Sigmoid colon (tissue), 7 donors: Measurements from ENCODE around the gene ATP2B3. TPM values are rescaled to one million over a fixed set of nuclear protein-coding genes. Genes with fewer than 3 reads are reported as not detected.

ENCODE experiments used
- DNase-seq: peaks from one replicate; pipeline ENCODE4 v3.0.0-alpha.2; 2019
- H3K27ac ChIP-seq, 4 donors: fragments of 200-600 bp; sonication (generic); one replicate each; pipeline ENCODE4 v1.5.1; 2016 to 2019; ENCODE audit warnings: mild to moderate bottlenecking in 1 of 4
- H3K27me3 ChIP-seq, 3 donors: fragments of 200-600 bp; sonication (generic); one replicate each; pipeline ENCODE4 v1.5.1; 2019; ENCODE audit warnings: mild to moderate bottlenecking in 1 of 3
- H3K36me3 ChIP-seq, 4 donors: fragments of 200-600 bp; sonication (generic); one replicate each; pipeline ENCODE4 v1.5.1; 2016 to 2019
- H3K4me1 ChIP-seq, 4 donors: fragments of 200-600 bp; sonication (generic); one replicate each; pipeline ENCODE4 v1.5.1; 2017 to 2019
- H3K4me3 ChIP-seq, 4 donors: fragments of 200-600 bp; sonication (generic); one replicate each; pipeline ENCODE4 v1.5.1; 2017 to 2019; ENCODE audit warnings: mild to moderate bottlenecking in 2 of 4, moderate library complexity in 1 of 4
- H3K9me3 ChIP-seq, 4 donors: fragments of 200-600 bp in 3 of 4; sonication (generic) in 3 of 4; one replicate each; pipeline versions ENCODE4 v1.5.1 to v1.6.1; 2013 to 2019
- EP300 ChIP-seq, 4 donors: sonication (generic); formaldehyde crosslinking; IDR thresholded peaks; one replicate each; pipeline ENCODE4 v1.6.1; 2017; ENCODE audit warnings: antibody characterized with exemption in 4 of 4
- POLR2A ChIP-seq, 2 donors: fragments of 450-650 bp; IDR thresholded peaks; one replicate each; pipeline ENCODE4 v1.6.1; 2016; ENCODE audit warnings: antibody characterized with exemption in 2 of 2, mild to moderate bottlenecking in 2 of 2, moderate library complexity in 2 of 2
- POLR2AphosphoS5 ChIP-seq, 4 donors: sonication (generic); formaldehyde crosslinking; IDR thresholded peaks; one replicate each; pipeline ENCODE4 v1.6.1; 2017; ENCODE audit warnings: antibody characterized with exemption in 4 of 4
- WGBS, 2 donors: extraction: QIAGEN DNeasy Blood & Tissue Kit; methylation state at CpG; one replicate each; pipeline ENCODE4 v1.1.7; 2013; 5-methylcytosine and 5-hydroxymethylcytosine counted together
- intact Hi-C: fragments of 100-400 bp; cut with DNase I; formaldehyde crosslinking; loops from one replicate; pipeline ENCODE4 v1.15.1; 2023
- polyA plus RNA-seq, 3 donors: library from polyadenylated mRNA; stranded (reverse); fragments of 200-250 nt; gene quantifications; one replicate each; pipeline ENCODE4 v1.2.3, GENCODE V29; 2013
- total RNA-seq, 4 donors: library from RNA; depleted of rRNA; stranded (reverse); fragments of >200 nt; gene quantifications; one replicate each; pipeline ENCODE4 v1.1.0, GENCODE V29; 2016
- TF ChIP-seq, protein P1 (sequence below), 4 experiments: fragments of 450-650 bp in 3 of 4; fragments of 200-600 bp in 1 of 4; IDR thresholded peaks; one replicate each; pipeline ENCODE4 v1.5.1; 2016 to 2019; ENCODE audit warnings: antibody characterized with exemption in 4 of 4, mild to moderate bottlenecking in 3 of 4, moderate library complexity in 2 of 4
- donor health status: healthy with polysubstance abuse.
- donor health status: Bipolar disorder and iron deficiency.
- donor health status: healthy.

The ATP2B3 gene
- total and polyA plus RNA-seq, 7 donors: under 0.01 to 0.95 (median 0.26) TPM; not detected in 2

DNA sequence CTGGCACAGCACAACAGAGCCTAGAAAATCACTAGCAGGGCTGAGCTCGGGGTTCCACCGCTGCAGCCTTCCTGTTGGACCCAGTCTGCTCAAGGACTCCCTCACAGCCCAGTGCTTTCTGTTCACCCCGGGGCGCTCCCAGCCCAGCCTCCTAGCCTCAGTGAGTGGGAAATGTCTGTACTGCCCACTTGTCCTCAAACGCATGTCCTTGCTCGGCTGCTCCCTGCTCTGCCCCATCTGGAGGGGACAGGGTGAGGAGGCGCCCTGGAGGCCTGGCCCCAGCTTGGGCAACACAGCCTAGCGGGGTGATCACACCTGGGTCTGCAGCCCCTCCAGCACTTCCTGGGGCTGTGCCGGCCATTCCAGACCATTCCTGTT lies 93.4 kb downstream of the ATP2B3 start:
- Histone ChIP-seq H3K4me3 (peak overlapping the region in 2 of 4 donors; percentile 49 to 53), H3K27me3 (peaks cover 0 to 3% (median 0%) of the 10 kb centered on the region in 3 donors), H3K9me3 (no peaks in the 10 kb centered on the region), H3K36me3 (no peaks in the 10 kb centered on the region), H3K4me1 (peaks cover 0 to 13% (median 2%) of the 10 kb centered on the region in 4 donors), H3K27ac (no peak overlapping the region)
- TF ChIP-seq POLR2AphosphoS5 (IDR thresholded peaks at IDR 0.05) (no peak), POLR2A (IDR thresholded peaks at IDR 0.05) (no peak), EP300 (IDR thresholded peaks at IDR 0.05) (no peak)
- TF ChIP-seq, protein P1, sequence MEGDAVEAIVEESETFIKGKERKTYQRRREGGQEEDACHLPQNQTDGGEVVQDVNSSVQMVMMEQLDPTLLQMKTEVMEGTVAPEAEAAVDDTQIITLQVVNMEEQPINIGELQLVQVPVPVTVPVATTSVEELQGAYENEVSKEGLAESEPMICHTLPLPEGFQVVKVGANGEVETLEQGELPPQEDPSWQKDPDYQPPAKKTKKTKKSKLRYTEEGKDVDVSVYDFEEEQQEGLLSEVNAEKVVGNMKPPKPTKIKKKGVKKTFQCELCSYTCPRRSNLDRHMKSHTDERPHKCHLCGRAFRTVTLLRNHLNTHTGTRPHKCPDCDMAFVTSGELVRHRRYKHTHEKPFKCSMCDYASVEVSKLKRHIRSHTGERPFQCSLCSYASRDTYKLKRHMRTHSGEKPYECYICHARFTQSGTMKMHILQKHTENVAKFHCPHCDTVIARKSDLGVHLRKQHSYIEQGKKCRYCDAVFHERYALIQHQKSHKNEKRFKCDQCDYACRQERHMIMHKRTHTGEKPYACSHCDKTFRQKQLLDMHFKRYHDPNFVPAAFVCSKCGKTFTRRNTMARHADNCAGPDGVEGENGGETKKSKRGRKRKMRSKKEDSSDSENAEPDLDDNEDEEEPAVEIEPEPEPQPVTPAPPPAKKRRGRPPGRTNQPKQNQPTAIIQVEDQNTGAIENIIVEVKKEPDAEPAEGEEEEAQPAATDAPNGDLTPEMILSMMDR (IDR thresholded peaks at IDR 0.05): no peak
- intact Hi-C loops: loop anchor here (1.0 to 5.0 kb wide), 2 partner anchors 57 to 96 kb away; no protein-coding TSS in a partner anchor
- DNase-seq: no peak
- 77 to 84% methylated on average over 9 of the region's 9 CpGs for WGBS, 2 donors

- DNase-seq: no peak
- 62 to 81% methylated on average over 14 of the region's 14 CpGs for WGBS, 2 donors
- intact Hi-C loops: loop anchor here (5.0 kb wide), 1 partner anchor 96 kb away; no protein-coding TSS in a partner anchor
These were observed 94.1 kb downstream of the ATP2B3 start for GRCh38 chrX:153611298-153612095.

GRCh38 chrX:153612413-153612812 lies 95.0 kb downstream of the ATP2B3 start:
- intact Hi-C loops: loop anchor here (5.0 kb wide), 1 partner anchor 95 kb away; no protein-coding TSS in a partner anchor
- TF ChIP-seq, protein P1 (IDR thresholded peaks at IDR 0.05): no peak
- no peak for TF ChIP-seq EP300 (IDR thresholded peaks at IDR 0.05)
- no peak for TF ChIP-seq POLR2AphosphoS5 (IDR thresholded peaks at IDR 0.05)
- TF ChIP-seq POLR2A (IDR thresholded peaks at IDR 0.05): no peak
- no peak overlapping the region for H3K4me3 ChIP-seq
- H3K27me3 ChIP-seq: peaks cover 0 to 3% (median 0%) of the 10 kb centered on the region in 3 donors
- DNase-seq: no peak
- WGBS, 2 donors: 81 to 89% methylated on average over 10 of the region's 10 CpGs
- peaks cover 0 to 13% (median 2%) of the 10 kb centered on the region in 4 donors for H3K4me1 ChIP-seq
- no peak overlapping the region for H3K27ac ChIP-seq
- H3K9me3 ChIP-seq: no peaks in the 10 kb centered on the region
- H3K36me3 ChIP-seq: no peaks in the 10 kb centered on the region

More at GRCh38 chrX:153611298-153612095, 94.1 kb downstream of the ATP2B3 start:
- H3K9me3 ChIP-seq: no peaks in the 10 kb centered on the region
- no peak for TF ChIP-seq EP300 (IDR thresholded peaks at IDR 0.05)
- TF ChIP-seq POLR2AphosphoS5 (IDR thresholded peaks at IDR 0.05): no peak
- no peak for TF ChIP-seq POLR2A (IDR thresholded peaks at IDR 0.05)
- TF ChIP-seq, protein P1 (IDR thresholded peaks at IDR 0.05): no peak
- no peak overlapping the region for H3K4me3 ChIP-seq
- no peaks in the 10 kb centered on the region for H3K36me3 ChIP-seq
- peaks cover 0 to 3% (median 0%) of the 10 kb centered on the region in 3 donors for H3K27me3 ChIP-seq
- peaks cover 0 to 13% (median 2%) of the 10 kb centered on the region in 4 donors for H3K4me1 ChIP-seq
- H3K27ac ChIP-seq: no peak overlapping the region

DNA sequence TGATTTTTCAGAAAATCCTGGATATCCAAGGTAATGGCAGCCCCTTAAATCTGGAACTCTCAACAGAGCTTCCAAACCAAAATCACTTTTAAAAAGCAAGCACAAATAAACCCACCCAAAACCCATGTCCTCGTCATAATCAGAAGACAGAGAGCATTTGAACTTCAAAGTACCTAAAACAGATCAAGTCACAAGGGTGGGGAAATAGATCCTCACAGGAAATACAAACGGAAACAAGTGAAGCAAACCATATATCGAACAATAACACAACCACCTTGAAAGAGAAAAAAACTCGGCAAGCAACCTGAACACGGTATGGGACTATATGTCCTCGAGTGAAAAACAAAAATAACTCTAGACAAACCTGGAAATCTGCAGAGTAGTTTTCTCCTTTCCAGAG lies 97.4 kb downstream of the ATP2B3 start:
- intact Hi-C loops: loop anchor here (5.0 kb wide), 1 partner anchor 92 kb away; no protein-coding TSS in a partner anchor
- H3K27me3 ChIP-seq: peaks cover 0 to 3% (median 3%) of the 10 kb centered on the region in 3 donors
- no peak for TF ChIP-seq EP300 (IDR thresholded peaks at IDR 0.05)
- no peak for TF ChIP-seq POLR2A (IDR thresholded peaks at IDR 0.05)
- TF ChIP-seq, protein P1 (IDR thresholded peaks at IDR 0.05): no peak
- no peak for TF ChIP-seq POLR2AphosphoS5 (IDR thresholded peaks at IDR 0.05)
- H3K27ac ChIP-seq: no peak overlapping the region
- H3K4me3 ChIP-seq: no peak overlapping the region
- H3K36me3 ChIP-seq: no peaks in the 10 kb centered on the region
- DNase-seq: no peak
- 63 to 78% methylated on average over 6 of the region's 6 CpGs for WGBS, 2 donors
- peaks cover 0 to 9% (median 0%) of the 10 kb centered on the region in 4 donors for H3K4me1 ChIP-seq
- H3K9me3 ChIP-seq: no peaks in the 10 kb centered on the region
